Gastrocnemius medialis (tissue), 4 donors: ENCODE measurements around the gene TUB. TPM values are rescaled to one million over a fixed set of nuclear protein-coding genes. Genes with fewer than 3 reads are reported as not detected.

ENCODE experiments used
- ATAC-seq, 2 donors: fragments of 150-250 bp; one replicate each; pipeline ENCODE4 v1.9.1; 2016
- DNase-seq, 2 donors: peaks; one replicate each; pipeline ENCODE4 v3.0.0-alpha.2; 2019
- H3K27ac ChIP-seq, 4 donors: fragments of 200-600 bp; sonication (generic); 1 replicate in 1 of 4; 2 replicates in 3 of 4; pipeline ENCODE4 v1.5.1; 2016 to 2018; ENCODE audit warnings: mild to moderate bottlenecking in 2 of 4, moderate library complexity in 1 of 4
- H3K27me3 ChIP-seq, 3 donors: fragments of 200-600 bp; sonication (generic) in 2 of 3; 1 replicate in 1 of 3; 2 replicates in 2 of 3; pipeline versions ENCODE4 v1.5.1 to v1.6.0; 2016 to 2019; ENCODE audit warnings: mild to moderate bottlenecking in 1 of 3, moderate library complexity in 1 of 3
- H3K36me3 ChIP-seq, 2 donors: fragments of 200-600 bp; sonication (generic) in 1 of 2; one replicate each; pipeline ENCODE4 v1.5.1; 2017 to 2018
- H3K4me1 ChIP-seq, 2 donors: fragments of 200-600 bp; sonication (generic) in 1 of 2; one replicate each; pipeline ENCODE4 v1.5.1; 2016 to 2017; ENCODE audit warnings: mild to moderate bottlenecking in 2 of 2
- H3K4me3 ChIP-seq, 4 donors: fragments of 200-600 bp; sonication (generic) in 3 of 4; 1 replicate in 1 of 4; 2 replicates in 3 of 4; pipeline ENCODE4 v1.5.1; 2016 to 2019; ENCODE audit warnings: mild to moderate bottlenecking in 2 of 4
- H3K9me3 ChIP-seq, 3 donors: fragments of 200-600 bp; sonication (generic) in 2 of 3; 1 replicate in 1 of 3; 2 replicates in 2 of 3; pipeline ENCODE4 v1.5.1; 2016 to 2019
- CTCF ChIP-seq, 5 experiments: fragments of 450-650 bp in 3 of 5; fragments of 200-600 bp in 2 of 5; sonication (generic) in 2 of 5; IDR thresholded peaks in 4 of 5; conservative IDR thresholded peaks in 1 of 5; 1 replicate in 4 of 5; 2 replicates in 1 of 5; pipeline ENCODE4 v1.5.1; 2016 to 2019; ENCODE audit warnings: antibody characterized with exemption in 5 of 5, mild to moderate bottlenecking in 3 of 5, moderate library complexity in 3 of 5
- POLR2A ChIP-seq, 2 donors: fragments of 450-650 bp; IDR thresholded peaks; one replicate each; pipeline ENCODE4 v1.6.1; 2017; ENCODE audit warnings: antibody characterized with exemption in 2 of 2, mild to moderate bottlenecking in 2 of 2, moderate library complexity in 2 of 2
- in situ Hi-C, 4 donors: fragments of 200-750 bp; cut with MboI; loops; one replicate each; pipeline versions ENCODE4 v1.15.0 to v1.8.0; 2017; ENCODE audit warnings: low sequenced_read_pairs in 4 of 4
- intact Hi-C: fragments of 100-400 bp; cut with DNase I; formaldehyde crosslinking; loops from one replicate; pipeline ENCODE4 v1.15.1; 2023; ENCODE audit warnings: low total_unique reads
- total RNA-seq, 4 donors: library from RNA; depleted of rRNA; stranded (reverse); fragments of >200 nt; gene quantifications; one replicate each; pipeline versions ENCODE4 v1.1.0 to v1.2.3, GENCODE V29; 2016

The TUB gene
- total RNA-seq, 4 donors from 2014 or later = 0.71 to 1.2 (median 1.1) TPM

DNA sequence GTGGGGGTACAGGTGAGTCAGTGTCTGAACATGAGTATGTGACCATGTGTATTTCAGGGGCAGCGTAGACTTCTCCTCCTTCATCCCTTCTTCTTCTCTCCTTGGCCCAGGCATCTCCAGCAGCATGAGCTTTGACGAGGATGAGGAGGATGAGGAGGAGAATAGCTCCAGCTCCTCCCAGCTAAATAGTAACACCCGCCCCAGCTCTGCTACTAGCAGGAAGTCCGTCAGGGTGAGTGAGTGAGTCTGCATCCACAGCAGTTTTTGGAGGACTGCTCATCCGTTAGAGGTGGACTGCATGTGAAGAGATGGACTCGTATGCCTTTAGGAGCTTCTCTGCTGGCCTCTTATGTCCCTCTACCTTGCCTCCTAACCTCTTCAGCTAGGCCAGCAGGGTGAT, 15.6 kb downstream of the TUB start:
- ATAC-seq (no peak), DNase-seq (no peak)
- Histone ChIP-seq H3K4me3 (no peak overlapping the region), H3K27ac (no peak overlapping the region), H3K4me1 (no peaks in the 10 kb centered on the region), H3K9me3 (no peaks in the 10 kb centered on the region), H3K36me3 (no peaks in the 10 kb centered on the region), H3K27me3 (no peaks in the 10 kb centered on the region)
- in situ Hi-C loops (loop anchor here in 3 of 4 donors (5.0 to 10.0 kb wide), 3 partner anchors 59 to 92 kb away; no protein-coding TSS in a partner anchor), intact Hi-C loops (loop anchor here (10.0 kb wide), 1 partner anchor 202 kb away; no protein-coding TSS in a partner anchor)
- TF ChIP-seq POLR2A (IDR thresholded peaks at IDR 0.05) (no peak), CTCF (IDR thresholded peaks at IDR 0.05 in 4 of 5, conservative IDR thresholded peaks at IDR 0.05 in 1 of 5) (no peak)

- in situ Hi-C loops (loop anchor here in 3 of 4 donors (5.0 to 10.0 kb wide), 3 partner anchors 60 to 92 kb away; no protein-coding TSS in a partner anchor), intact Hi-C loops (loop anchor here (10.0 kb wide), 1 partner anchor 202 kb away; no protein-coding TSS in a partner anchor)
- ATAC-seq (no peak), DNase-seq (no peak)
- H3K9me3 ChIP-seq = no peaks in the 10 kb centered on the region
- H3K27ac ChIP-seq = no peak overlapping the region
- no peak for TF ChIP-seq CTCF (IDR thresholded peaks at IDR 0.05 in 4 of 5, conservative IDR thresholded peaks at IDR 0.05 in 1 of 5)
- TF ChIP-seq POLR2A (IDR thresholded peaks at IDR 0.05) = no peak
- H3K4me3 ChIP-seq = no peak overlapping the region
- no peaks in the 10 kb centered on the region for H3K36me3 ChIP-seq
- H3K27me3 ChIP-seq = no peaks in the 10 kb centered on the region
- H3K4me1 ChIP-seq = no peaks in the 10 kb centered on the region
Measured at GRCh38 chr11:8097062-8097461, 16.1 kb downstream of the TUB start.

DNA sequence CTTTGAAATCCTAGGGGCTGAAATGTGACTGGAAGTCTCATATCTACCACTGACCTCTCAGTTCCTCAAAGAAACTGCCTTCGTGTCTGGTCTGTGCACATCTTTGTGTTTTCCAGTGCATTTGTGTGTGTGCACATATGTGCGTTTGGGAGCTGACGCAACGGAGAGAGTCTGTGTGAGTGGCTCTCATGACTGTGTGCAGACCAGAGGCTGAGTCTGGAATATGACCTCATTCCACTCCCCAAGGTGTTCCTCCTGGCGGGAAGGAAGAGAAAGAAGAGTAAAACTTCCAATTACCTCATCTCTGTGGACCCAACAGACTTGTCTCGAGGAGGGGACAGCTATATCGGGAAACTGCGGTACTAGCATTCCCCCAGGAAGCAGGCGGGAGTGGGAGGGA, 16.5 kb downstream of the TUB start:
- H3K9me3 ChIP-seq = no peaks in the 10 kb centered on the region
- in situ Hi-C loops (loop anchor here in 3 of 4 donors (5.0 to 10.0 kb wide), 3 partner anchors 60 to 93 kb away; no protein-coding TSS in a partner anchor), intact Hi-C loops (loop anchor here (10.0 kb wide), 1 partner anchor 203 kb away; no protein-coding TSS in a partner anchor)
- no peaks in the 10 kb centered on the region for H3K27me3 ChIP-seq
- DNase-seq (no peak), ATAC-seq (no peak)
- no peak for TF ChIP-seq POLR2A (IDR thresholded peaks at IDR 0.05)
- TF ChIP-seq CTCF (IDR thresholded peaks at IDR 0.05 in 4 of 5, conservative IDR thresholded peaks at IDR 0.05 in 1 of 5) = no peak
- H3K36me3 ChIP-seq = no peaks in the 10 kb centered on the region
- H3K4me1 ChIP-seq = no peaks in the 10 kb centered on the region
- no peak overlapping the region for H3K27ac ChIP-seq
- no peak overlapping the region for H3K4me3 ChIP-seq

DNA sequence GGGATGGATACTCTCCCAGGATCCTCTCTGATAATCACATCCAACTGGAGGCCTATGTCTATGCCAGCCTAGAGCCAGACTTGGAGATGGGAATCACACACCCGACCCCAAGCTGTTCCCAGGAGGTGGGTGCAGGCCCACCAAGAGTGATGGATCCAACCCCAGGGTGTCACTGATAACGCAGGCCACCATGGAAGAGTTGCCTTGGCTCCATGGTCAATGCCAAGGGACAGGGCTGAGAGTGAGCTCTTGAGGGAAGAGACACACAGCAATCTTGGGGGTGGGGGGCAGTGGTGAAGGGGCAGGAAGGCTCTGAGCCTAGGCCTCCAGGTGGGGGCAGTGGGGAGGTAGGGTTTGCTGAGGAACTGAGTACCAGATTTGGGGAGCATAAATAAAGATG, 16.9 kb downstream of the TUB start:
- TF ChIP-seq CTCF (IDR thresholded peaks at IDR 0.05 in 4 of 5, conservative IDR thresholded peaks at IDR 0.05 in 1 of 5) = no peak
- no peak for TF ChIP-seq POLR2A (IDR thresholded peaks at IDR 0.05)
- H3K27me3 ChIP-seq = no peaks in the 10 kb centered on the region
- intact Hi-C loops (loop anchor here (2.0 to 10.0 kb wide), 2 partner anchors 91 to 203 kb away; no protein-coding TSS in a partner anchor), in situ Hi-C loops (loop anchor here in 3 of 4 donors (5.0 to 10.0 kb wide), 3 partner anchors 61 to 93 kb away; no protein-coding TSS in a partner anchor)
- no peak overlapping the region for H3K27ac ChIP-seq
- H3K4me1 ChIP-seq = no peaks in the 10 kb centered on the region
- DNase-seq (no peak), ATAC-seq (no peak)
- no peak overlapping the region for H3K4me3 ChIP-seq
- no peaks in the 10 kb centered on the region for H3K9me3 ChIP-seq
- H3K36me3 ChIP-seq = no peaks in the 10 kb centered on the region
